Dendritic cell treated with granulocyte-macrophage colony-stimulating factor and Interleukin-4, amounts not matched to agents 40 ng/mL and 50 ng/mL, for 4 days (primary cell): ENCODE results near the gene MFN2.
"Not testable (repeated sequence)": the region's sequence is repeated elsewhere in the genome, so short reads cannot be mapped to it uniquely, and the experiment has no call there.

Experiments used
- H3K27ac Mint-ChIP-seq: one replicate; pipeline ENCODE4 v1.8.0; 2022; ENCODE audit warnings: mild to moderate bottlenecking, mixed read lengths
- H3K27me3 Mint-ChIP-seq: one replicate; pipeline ENCODE4 v1.8.0; 2022; ENCODE audit warnings: mild to moderate bottlenecking, mixed read lengths
- H3K36me3 Mint-ChIP-seq: one replicate; pipeline ENCODE4 v1.8.0; 2022; ENCODE audit warnings: low read depth, mixed read lengths
- H3K4me1 Mint-ChIP-seq: one replicate; pipeline ENCODE4 v1.8.0; 2022; ENCODE audit warnings: low read depth, mixed read lengths
- H3K4me3 Mint-ChIP-seq: one replicate; pipeline ENCODE4 v1.8.0; 2022; ENCODE audit warnings: mild to moderate bottlenecking, moderate library complexity, mixed read lengths
- H3K9me3 Mint-ChIP-seq: one replicate; pipeline ENCODE4 v1.8.0; 2022; ENCODE audit warnings: mixed read lengths
- intact Hi-C: fragments of 100-400 bp; cut with micrococcal nuclease; formaldehyde crosslinking; loops from one replicate; pipeline ENCODE4 v1.15.0; 2022

Gene MFN2

GRCh38 chr1:11997081-11997850, 17.0 kb downstream of the MFN2 start:
- Mint-ChIP-seq H3K4me1 (no peaks in the 10 kb centered on the region), H3K27ac (no peak overlapping the region), H3K36me3 (peaks cover 96% of the 10 kb centered on the region), H3K9me3 (no peaks in the 10 kb centered on the region), H3K27me3 (no peaks in the 10 kb centered on the region), H3K4me3 (no peak overlapping the region)
- intact Hi-C loops, result no loop called here

DNA sequence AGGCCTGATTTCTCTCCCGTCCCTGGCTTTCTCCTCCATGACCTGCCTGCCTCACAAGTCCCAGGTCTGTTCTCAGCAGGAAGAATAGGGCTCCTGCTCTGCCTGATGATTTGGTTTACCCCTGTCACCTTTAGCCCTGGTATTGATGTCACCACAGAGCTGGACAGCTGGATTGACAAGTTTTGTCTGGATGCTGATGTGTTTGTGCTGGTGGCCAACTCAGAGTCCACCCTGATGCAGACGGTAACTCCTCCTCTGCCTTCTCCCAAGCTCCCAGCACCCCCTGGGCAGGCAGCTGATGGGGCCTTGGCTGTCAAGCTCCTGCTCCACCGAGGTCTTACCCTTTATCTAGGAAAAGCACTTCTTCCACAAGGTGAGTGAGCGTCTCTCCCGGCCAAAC, 18.4 kb downstream of the MFN2 start:
- no peaks in the 10 kb centered on the region for H3K9me3 Mint-ChIP-seq
- H3K27ac Mint-ChIP-seq, result no peak overlapping the region
- intact Hi-C loops, result no loop called here
- peaks cover 97% of the 10 kb centered on the region for H3K36me3 Mint-ChIP-seq
- no peaks in the 10 kb centered on the region for H3K27me3 Mint-ChIP-seq
- H3K4me1 Mint-ChIP-seq, result no peaks in the 10 kb centered on the region
- H3K4me3 Mint-ChIP-seq, result no peak overlapping the region

DNA sequence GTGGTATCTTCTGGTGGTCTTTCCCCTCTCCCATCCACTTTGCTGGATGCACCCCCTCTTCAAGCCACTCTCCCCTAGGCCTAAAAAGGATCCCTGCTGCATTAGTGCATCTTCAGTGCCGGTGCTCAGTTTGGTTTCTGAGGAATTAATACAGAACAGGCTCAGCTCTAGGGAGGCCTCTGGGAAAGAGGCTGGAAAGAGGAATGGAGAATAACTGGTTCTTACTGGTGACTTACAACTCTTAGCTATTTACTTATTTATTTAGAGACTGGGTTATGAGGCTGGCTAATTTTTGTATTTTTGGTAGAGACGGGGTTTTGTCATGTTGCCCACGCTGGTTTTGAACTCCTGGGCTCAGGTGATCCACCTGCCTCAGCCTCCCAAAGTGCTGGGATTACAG, 19.0 kb downstream of the MFN2 start:
- intact Hi-C loops, result no loop called here
- H3K4me1 Mint-ChIP-seq, result no peaks in the 10 kb centered on the region
- no peak overlapping the region for H3K27ac Mint-ChIP-seq

GRCh38 chr1:12001249-12001917, 21.1 kb downstream of the MFN2 start:
- no peaks in the 10 kb centered on the region for H3K9me3 Mint-ChIP-seq

More for the DNA sequence above, 19.0 kb downstream of the MFN2 start:
- Mint-ChIP-seq H3K9me3 (no peaks in the 10 kb centered on the region), H3K27me3 (no peaks in the 10 kb centered on the region), H3K4me3 (no peak overlapping the region), H3K36me3 (peaks cover 100% of the 10 kb centered on the region)

DNA sequence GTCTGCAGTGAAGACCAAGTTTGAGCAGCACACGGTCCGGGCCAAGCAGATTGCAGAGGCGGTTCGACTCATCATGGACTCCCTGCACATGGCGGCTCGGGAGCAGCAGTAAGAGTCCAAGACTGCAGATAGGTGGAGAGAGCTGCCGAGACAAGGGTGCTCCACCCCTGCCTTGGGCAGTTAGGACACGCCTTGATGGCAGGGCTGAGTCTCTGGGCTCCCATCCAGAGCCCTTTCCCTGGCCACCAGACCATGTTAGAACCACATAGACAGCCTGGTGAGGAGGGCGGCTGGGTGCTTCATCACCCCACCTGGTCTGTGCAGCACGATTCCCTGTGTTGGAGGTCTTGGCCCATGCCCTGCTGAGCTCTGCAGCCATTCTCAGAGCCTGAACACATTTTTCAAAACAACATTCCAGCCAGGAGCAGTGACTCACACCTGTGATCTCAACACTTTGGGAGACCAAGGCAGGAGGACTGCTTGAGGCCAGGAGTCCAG, 21.8 kb downstream of the MFN2 start:
- intact Hi-C loops, result no loop called here
- H3K4me1 Mint-ChIP-seq, result no peaks in the 10 kb centered on the region
- no peak overlapping the region for H3K27ac Mint-ChIP-seq
- no peaks in the 10 kb centered on the region for H3K9me3 Mint-ChIP-seq
- no peaks in the 10 kb centered on the region for H3K27me3 Mint-ChIP-seq
- peaks cover 100% of the 10 kb centered on the region for H3K36me3 Mint-ChIP-seq
- no peak overlapping the region for H3K4me3 Mint-ChIP-seq

More at GRCh38 chr1:12001249-12001917, 21.1 kb downstream of the MFN2 start:
- no peak overlapping the region for H3K27ac Mint-ChIP-seq
- H3K4me1 Mint-ChIP-seq, result no peaks in the 10 kb centered on the region
- H3K27me3 Mint-ChIP-seq, result no peaks in the 10 kb centered on the region
- intact Hi-C loops, result no loop called here
- H3K4me3 Mint-ChIP-seq, result no peak overlapping the region
- peaks cover 100% of the 10 kb centered on the region for H3K36me3 Mint-ChIP-seq

DNA sequence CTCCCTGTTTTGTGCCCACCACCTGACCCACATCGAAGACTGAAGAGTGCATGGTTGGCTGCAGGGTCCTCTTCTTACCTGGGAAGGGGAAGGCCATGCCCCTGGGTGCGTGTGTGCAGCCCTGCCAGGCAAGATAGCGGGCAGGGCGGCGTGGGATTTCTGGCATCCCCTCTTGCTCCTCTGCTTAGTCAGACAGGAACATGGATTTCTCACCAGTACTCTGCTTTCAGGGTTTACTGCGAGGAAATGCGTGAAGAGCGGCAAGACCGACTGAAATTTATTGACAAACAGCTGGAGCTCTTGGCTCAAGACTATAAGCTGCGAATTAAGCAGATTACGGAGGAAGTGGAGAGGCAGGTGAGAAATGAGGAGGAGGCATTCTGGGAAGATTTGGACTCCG, 23.5 kb downstream of the MFN2 start:
- no peak overlapping the region for H3K4me3 Mint-ChIP-seq
- peaks cover 100% of the 10 kb centered on the region for H3K36me3 Mint-ChIP-seq
- H3K4me1 Mint-ChIP-seq, result no peaks in the 10 kb centered on the region
- H3K27me3 Mint-ChIP-seq, result no peaks in the 10 kb centered on the region
- intact Hi-C loops, result no loop called here
- no peak overlapping the region for H3K27ac Mint-ChIP-seq
- H3K9me3 Mint-ChIP-seq, result no peaks in the 10 kb centered on the region

GRCh38 chr1:12005488-12006166, 25.4 kb downstream of the MFN2 start:
- H3K36me3 Mint-ChIP-seq, result peaks cover 100% of the 10 kb centered on the region

DNA sequence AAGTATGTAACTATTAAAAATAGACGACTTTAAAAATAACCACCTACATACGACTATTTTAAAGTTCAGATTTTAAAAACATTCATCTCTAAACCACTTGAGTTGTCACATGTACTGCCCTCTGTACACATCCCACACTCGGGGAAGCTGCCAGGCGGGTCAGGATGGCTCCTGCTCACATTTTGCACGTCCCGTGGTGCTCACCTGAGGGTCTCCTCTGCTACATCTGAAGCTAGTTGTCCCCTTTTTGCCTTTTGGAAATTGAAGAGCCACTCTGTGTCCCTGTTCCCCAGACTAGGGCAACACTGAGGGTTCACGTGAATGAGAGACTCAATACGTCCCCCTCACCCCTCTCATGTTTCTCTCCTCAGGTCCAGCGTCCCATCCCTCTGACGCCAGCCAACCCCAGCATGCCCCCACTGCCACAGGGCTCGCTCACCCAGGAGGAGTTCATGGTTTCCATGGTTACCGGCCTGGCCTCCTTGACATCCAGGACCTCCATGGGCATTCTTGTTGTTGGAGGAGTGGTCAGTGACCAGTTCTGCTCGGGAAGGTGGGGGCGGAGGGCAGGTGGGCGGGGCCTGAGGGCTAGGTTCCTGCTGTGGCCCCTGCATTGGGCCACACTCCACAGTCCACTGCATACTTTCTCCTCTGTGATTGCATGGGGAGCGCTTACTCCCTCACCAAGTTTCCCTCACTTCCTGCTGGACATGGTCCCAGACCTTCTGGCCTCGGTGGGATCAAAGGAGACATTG, 26.1 kb downstream of the MFN2 start:
- no peaks in the 10 kb centered on the region for H3K4me1 Mint-ChIP-seq
- H3K27ac Mint-ChIP-seq, result no peak overlapping the region
- intact Hi-C loops, result no loop called here
- peaks cover 100% of the 10 kb centered on the region for H3K36me3 Mint-ChIP-seq
- H3K27me3 Mint-ChIP-seq, result no peaks in the 10 kb centered on the region
- no peaks in the 10 kb centered on the region for H3K9me3 Mint-ChIP-seq
- H3K4me3 Mint-ChIP-seq, result no peak overlapping the region

More at GRCh38 chr1:12005488-12006166, 25.4 kb downstream of the MFN2 start:
- H3K4me3 Mint-ChIP-seq, result no peak overlapping the region
- no peak overlapping the region for H3K27ac Mint-ChIP-seq
- H3K9me3 Mint-ChIP-seq, result no peaks in the 10 kb centered on the region
- intact Hi-C loops, result no loop called here
- H3K27me3 Mint-ChIP-seq, result no peaks in the 10 kb centered on the region
- H3K4me1 Mint-ChIP-seq, result no peaks in the 10 kb centered on the region

- Mint-ChIP-seq H3K27ac (no peak overlapping the region), H3K4me1 (no peaks in the 10 kb centered on the region), H3K4me3 (no peak overlapping the region), H3K36me3 (peaks cover 100% of the 10 kb centered on the region), H3K9me3 (no peaks in the 10 kb centered on the region), H3K27me3 (no peaks in the 10 kb centered on the region)
- intact Hi-C loops, result no loop called here
Measured at GRCh38 chr1:12007204-12007603, 27.0 kb downstream of the MFN2 start.

DNA sequence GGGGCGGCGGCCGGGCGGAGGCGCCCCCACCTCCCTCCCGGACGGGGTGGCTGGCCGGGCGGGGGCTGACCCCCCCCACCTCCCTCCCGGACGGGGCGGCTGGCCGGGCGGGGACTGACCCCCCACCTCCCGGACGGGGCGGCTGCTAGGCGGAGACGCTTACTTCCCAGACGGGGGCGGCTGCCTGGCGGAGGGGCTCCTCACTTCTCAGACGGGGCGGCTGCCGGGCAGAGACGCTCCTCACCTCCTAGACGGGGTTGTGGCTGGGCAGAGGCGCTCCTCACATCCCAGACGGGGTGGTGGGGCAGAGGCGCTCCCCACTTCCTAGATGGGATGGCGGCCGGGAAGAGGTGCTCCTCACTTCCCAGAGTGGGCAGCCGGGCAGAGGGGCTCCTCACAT, 28.1 kb downstream of the MFN2 start:
- H3K9me3 Mint-ChIP-seq, H3K27ac Mint-ChIP-seq, H3K27me3 Mint-ChIP-seq, H3K4me1 Mint-ChIP-seq, intact Hi-C loops, H3K4me3 Mint-ChIP-seq: not testable (repeated sequence)
- peaks cover 99% of the 10 kb centered on the region for H3K36me3 Mint-ChIP-seq

DNA sequence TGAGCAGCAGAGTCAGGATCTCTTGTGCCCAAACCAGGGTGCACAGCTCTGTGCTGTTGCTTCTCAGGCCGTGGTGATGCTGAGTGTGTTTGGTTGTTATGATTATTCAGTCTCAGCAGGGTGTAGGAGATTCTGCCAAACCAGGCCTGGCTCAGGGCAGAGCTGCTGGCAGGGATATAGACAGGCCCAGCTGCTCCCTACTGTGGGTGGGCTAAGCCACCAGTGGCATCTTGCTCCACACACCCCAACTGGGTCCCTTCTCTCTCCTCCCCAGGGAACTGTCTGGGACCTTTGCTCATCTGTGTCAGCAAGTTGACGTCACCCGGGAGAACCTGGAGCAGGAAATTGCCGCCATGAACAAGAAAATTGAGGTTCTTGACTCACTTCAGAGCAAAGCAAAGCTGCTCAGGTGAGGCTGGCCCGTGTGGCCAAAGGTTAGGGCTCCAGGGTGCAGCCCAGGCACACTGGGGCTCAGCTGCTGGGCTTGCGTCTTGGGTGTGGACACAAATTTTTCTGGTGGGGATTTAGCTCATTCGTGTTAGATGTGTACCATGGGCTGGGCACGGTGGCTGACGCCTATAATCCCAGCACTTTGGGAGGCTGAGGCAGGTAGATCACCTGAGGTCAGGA, 29.2 kb downstream of the MFN2 start:
- Mint-ChIP-seq H3K9me3 (no peaks in the 10 kb centered on the region), H3K27me3 (no peaks in the 10 kb centered on the region), H3K4me1 (no peaks in the 10 kb centered on the region), H3K36me3 (peaks cover 96% of the 10 kb centered on the region), H3K27ac (no peak overlapping the region), H3K4me3 (no peak overlapping the region)
- intact Hi-C loops, result no loop called here

DNA sequence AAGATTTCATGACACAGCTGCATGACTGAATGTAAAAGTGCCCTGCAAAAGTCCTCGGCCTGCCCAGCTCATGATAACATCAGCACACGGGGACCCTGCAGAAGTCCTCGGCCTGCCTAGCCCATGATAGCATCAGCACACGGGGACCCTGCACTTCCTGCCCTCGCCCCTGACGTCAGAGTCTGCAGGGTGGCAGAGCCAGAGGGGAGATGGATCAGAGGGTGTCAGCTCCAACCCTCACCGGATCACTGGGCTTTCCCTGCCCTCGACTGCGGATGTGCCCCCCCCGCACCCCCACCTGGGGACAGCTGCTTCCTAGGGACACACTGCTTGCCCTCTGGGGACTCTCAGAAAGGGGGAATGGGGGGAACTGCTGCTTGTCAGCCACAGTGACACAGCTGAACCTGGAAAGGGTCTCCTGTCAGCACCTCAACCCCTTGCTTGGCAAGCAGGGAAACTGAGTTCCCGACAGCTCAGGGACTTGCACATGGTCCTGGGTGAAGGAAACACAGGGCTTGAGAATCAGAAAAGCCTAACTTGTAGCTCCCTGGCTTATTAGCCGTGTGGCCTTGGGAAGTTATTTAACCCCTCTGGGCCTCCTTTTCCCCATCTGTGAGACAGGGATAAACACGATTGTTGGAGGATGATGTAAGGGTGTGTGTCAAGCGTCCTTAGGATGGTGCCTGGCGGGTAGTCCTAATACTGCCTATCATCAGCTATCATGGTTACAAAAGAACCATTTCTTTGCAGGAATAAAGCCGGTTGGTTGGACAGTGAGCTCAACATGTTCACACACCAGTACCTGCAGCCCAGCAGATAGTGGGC, 30.7 kb downstream of the MFN2 start:
- Mint-ChIP-seq H3K27me3 (no peaks in the 10 kb centered on the region), H3K36me3 (peaks cover 85% of the 10 kb centered on the region), H3K4me3 (no peak overlapping the region), H3K9me3 (no peaks in the 10 kb centered on the region), H3K27ac (no peak overlapping the region), H3K4me1 (no peaks in the 10 kb centered on the region)
- intact Hi-C loops, result no loop called here

- Mint-ChIP-seq H3K27ac (no peak overlapping the region), H3K27me3 (no peaks in the 10 kb centered on the region), H3K36me3 (peaks cover 75% of the 10 kb centered on the region), H3K9me3 (no peaks in the 10 kb centered on the region), H3K4me3 (no peak overlapping the region), H3K4me1 (no peaks in the 10 kb centered on the region)
- intact Hi-C loops, result no loop called here
Measured at GRCh38 chr1:12011998-12012397, 31.8 kb downstream of the MFN2 start.
